Thyroid gland (tissue), 4 donors: Measurements from ENCODE around the gene INAVA.

Experiments used
- POLR2A ChIP-seq, 2 donors: fragments of 450-650 bp; IDR thresholded peaks; one replicate each; pipeline ENCODE4 v1.6.1; 2017; ENCODE audit warnings: antibody characterized with exemption in 2 of 2, mild to moderate bottlenecking in 2 of 2, moderate library complexity in 1 of 2
- TF ChIP-seq, protein P1 (sequence below), 6 experiments: fragments of 200-600 bp in 3 of 6; fragments of 450-650 bp in 3 of 6; sonication (generic) in 3 of 6; IDR thresholded peaks; one replicate each; pipeline ENCODE4 v1.5.1; 2016 to 2019; ENCODE audit warnings: antibody characterized with exemption in 6 of 6, mild to moderate bottlenecking in 2 of 6, inconsistent platforms in 1 of 6, moderate library complexity in 1 of 6

DNA sequence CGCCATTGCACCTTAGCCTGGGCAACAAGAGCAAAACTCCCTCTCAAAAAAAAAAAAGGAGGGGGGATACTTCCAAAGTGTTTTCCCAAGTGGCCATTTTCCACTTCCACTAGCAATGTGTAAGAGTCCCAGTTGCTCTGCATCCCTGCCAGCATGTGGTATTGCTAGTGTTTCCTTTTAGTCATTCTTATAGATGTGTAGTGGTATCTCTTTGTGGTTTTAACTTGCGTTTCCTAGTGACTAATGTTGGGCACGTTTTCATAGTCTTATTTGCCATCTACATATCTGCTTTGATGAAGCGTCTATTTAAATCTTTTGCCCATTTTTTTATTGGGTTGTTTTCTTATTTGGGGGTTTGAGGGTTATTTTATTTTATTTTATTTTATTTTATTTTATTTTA is 31.1 kb downstream of the INAVA start:
- TF ChIP-seq, protein P1, sequence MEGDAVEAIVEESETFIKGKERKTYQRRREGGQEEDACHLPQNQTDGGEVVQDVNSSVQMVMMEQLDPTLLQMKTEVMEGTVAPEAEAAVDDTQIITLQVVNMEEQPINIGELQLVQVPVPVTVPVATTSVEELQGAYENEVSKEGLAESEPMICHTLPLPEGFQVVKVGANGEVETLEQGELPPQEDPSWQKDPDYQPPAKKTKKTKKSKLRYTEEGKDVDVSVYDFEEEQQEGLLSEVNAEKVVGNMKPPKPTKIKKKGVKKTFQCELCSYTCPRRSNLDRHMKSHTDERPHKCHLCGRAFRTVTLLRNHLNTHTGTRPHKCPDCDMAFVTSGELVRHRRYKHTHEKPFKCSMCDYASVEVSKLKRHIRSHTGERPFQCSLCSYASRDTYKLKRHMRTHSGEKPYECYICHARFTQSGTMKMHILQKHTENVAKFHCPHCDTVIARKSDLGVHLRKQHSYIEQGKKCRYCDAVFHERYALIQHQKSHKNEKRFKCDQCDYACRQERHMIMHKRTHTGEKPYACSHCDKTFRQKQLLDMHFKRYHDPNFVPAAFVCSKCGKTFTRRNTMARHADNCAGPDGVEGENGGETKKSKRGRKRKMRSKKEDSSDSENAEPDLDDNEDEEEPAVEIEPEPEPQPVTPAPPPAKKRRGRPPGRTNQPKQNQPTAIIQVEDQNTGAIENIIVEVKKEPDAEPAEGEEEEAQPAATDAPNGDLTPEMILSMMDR (IDR thresholded peaks at IDR 0.05) = no peak
- TF ChIP-seq POLR2A (IDR thresholded peaks at IDR 0.05) = no peak
